Neural crest cell (in vitro differentiated cells): ENCODE measurements around the gene GABBR2. TPM values are rescaled to one million over a fixed set of nuclear protein-coding genes. Genes with fewer than 3 reads are reported as not detected.

ENCODE experiments used
- DNase-seq: peaks from one replicate; pipeline ENCODE4 v3.0.0; 2021; ENCODE audit warnings: low read depth, mixed read lengths, low spot score
- H3K27ac Mint-ChIP-seq: one replicate; pipeline ENCODE4 v1.8.0; 2021; ENCODE audit warnings: mild to moderate bottlenecking, mixed read lengths; ENCODE audit not compliant: unreplicated experiment
- H3K27me3 Mint-ChIP-seq: 2 replicates; pipeline ENCODE4 v1.8.0; 2021; ENCODE audit warnings: low read depth, mild to moderate bottlenecking, mixed read lengths
- H3K36me3 Mint-ChIP-seq: 2 replicates; pipeline ENCODE4 v1.8.0; 2021; ENCODE audit warnings: low read depth, mild to moderate bottlenecking, mixed read lengths
- H3K4me1 Mint-ChIP-seq: 2 replicates; pipeline ENCODE4 v1.8.0; 2021; ENCODE audit warnings: mixed read lengths
- H3K4me3 Mint-ChIP-seq: one replicate; pipeline ENCODE4 v1.8.0; 2021; ENCODE audit warnings: mild to moderate bottlenecking, mixed read lengths
- H3K9me3 Mint-ChIP-seq: 2 replicates; pipeline ENCODE4 v1.8.0; 2021; ENCODE audit warnings: mixed read lengths
- total RNA-seq: library from RNA; stranded (reverse); gene quantifications from 2 replicates; pipeline ENCODE4 v1.2.1, GENCODE V29; 2021
- TF ChIP-seq, protein P1 (sequence below): fragments of 200-600 bp; sonication (generic); conservative IDR thresholded peaks from 2 replicates; pipeline ENCODE4 v1.5.0; 2021; ENCODE audit warnings: antibody characterized with exemption, mild to moderate bottlenecking

GABBR2 gene
- total RNA-seq, 1 donor from 2014 or later: 0.84 TPM

DNA sequence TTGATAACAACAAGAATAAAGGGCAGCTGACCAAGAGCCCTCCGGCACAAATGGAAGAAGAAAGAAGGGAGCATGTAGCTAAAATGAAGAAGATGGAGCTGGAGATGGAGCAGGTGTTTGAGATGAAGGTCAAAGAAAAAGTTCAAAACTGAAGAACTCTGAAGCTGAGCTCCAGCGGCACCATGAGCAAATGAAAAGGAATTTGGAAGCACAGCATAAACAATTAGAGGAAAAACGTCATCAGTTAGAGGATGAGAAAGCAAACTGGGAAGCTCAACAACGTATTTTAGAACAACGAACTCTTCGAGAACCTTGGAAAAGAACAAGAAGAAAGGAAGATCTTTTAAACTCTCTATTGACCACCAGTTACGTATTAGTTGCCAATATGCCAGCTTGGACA lies 100.9 kb downstream of the GABBR2 start:
- no peak overlapping the region for H3K27ac Mint-ChIP-seq
- TF ChIP-seq, protein P1, sequence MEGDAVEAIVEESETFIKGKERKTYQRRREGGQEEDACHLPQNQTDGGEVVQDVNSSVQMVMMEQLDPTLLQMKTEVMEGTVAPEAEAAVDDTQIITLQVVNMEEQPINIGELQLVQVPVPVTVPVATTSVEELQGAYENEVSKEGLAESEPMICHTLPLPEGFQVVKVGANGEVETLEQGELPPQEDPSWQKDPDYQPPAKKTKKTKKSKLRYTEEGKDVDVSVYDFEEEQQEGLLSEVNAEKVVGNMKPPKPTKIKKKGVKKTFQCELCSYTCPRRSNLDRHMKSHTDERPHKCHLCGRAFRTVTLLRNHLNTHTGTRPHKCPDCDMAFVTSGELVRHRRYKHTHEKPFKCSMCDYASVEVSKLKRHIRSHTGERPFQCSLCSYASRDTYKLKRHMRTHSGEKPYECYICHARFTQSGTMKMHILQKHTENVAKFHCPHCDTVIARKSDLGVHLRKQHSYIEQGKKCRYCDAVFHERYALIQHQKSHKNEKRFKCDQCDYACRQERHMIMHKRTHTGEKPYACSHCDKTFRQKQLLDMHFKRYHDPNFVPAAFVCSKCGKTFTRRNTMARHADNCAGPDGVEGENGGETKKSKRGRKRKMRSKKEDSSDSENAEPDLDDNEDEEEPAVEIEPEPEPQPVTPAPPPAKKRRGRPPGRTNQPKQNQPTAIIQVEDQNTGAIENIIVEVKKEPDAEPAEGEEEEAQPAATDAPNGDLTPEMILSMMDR: no peak
- no peak overlapping the region for H3K4me3 Mint-ChIP-seq
- no peaks in the 10 kb centered on the region for H3K36me3 Mint-ChIP-seq
- H3K4me1 Mint-ChIP-seq: peaks cover 12% of the 10 kb centered on the region
- no peak for DNase-seq
- no peaks in the 10 kb centered on the region for H3K9me3 Mint-ChIP-seq
- H3K27me3 Mint-ChIP-seq: peaks cover 4% of the 10 kb centered on the region

DNA sequence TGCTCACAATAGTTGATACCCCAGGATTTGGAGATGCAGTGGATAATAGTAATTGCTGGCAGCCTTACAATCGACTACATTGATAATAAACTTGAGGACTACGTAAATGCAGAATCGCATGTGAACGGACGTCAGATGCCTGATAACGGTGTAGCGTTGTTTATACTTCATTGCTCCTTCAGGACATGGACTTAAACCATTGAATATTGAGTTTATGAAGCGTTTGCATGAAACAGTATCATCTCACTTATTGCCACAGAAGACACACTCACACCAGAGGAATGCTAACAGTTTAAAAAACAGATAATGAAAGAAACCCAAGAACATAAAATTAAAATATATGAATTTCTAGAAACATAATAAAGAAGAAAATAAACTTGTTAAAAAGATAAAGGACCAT lies 101.6 kb downstream of the GABBR2 start:
- no peaks in the 10 kb centered on the region for H3K36me3 Mint-ChIP-seq
- peaks cover 4% of the 10 kb centered on the region for H3K27me3 Mint-ChIP-seq
- peaks cover 12% of the 10 kb centered on the region for H3K4me1 Mint-ChIP-seq
- no peak overlapping the region for H3K27ac Mint-ChIP-seq
- TF ChIP-seq, protein P1: no peak
- no peak for DNase-seq
- no peak overlapping the region for H3K4me3 Mint-ChIP-seq
- H3K9me3 Mint-ChIP-seq: no peaks in the 10 kb centered on the region

DNA sequence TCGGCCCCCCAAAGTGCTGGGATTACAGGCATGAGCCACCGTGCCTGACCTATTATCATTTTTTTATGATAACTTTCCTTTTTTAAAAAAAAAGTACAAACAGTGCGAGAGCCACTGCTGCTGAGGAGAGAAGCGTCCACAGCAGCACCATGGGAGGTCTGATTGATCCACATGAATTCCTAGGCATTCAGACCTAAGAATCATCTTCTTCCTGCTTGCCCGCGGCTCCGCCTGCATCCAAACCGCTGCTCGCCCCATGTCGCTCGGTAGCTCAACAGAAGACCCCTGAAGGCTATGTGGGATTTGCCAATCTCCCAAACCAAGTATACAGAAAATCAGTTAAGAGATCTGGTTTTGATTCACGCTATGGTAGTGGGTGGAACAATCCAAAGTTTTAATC lies 102.0 kb downstream of the GABBR2 start:
- H3K27ac Mint-ChIP-seq: no peak overlapping the region
- TF ChIP-seq, protein P1: no peak
- H3K4me3 Mint-ChIP-seq: no peak overlapping the region
- H3K9me3 Mint-ChIP-seq: no peaks in the 10 kb centered on the region
- peaks cover 4% of the 10 kb centered on the region for H3K27me3 Mint-ChIP-seq
- no peaks in the 10 kb centered on the region for H3K36me3 Mint-ChIP-seq
- H3K4me1 Mint-ChIP-seq: peaks cover 12% of the 10 kb centered on the region
- no peak for DNase-seq

DNA sequence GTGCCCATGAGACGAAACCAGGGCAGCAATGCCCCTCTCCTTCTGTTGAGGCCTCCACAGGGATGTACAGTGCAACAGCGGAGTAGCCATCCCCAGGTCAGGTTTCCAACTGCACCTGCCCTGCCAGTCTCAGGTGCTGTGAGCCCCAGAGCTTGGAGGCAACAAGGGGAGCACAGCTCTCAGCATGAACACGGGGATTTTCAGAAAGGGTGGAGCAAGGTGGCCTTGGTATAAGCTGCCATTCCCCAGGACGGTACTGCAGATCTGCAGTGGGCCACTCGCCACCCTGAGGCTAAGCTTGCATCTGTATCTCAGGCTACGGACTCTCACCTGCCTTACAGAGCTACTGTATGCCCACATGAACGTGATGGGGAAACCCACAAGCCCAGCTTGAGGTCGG lies 103.6 kb downstream of the GABBR2 start:
- DNase-seq: no peak
- peaks cover 3% of the 10 kb centered on the region for H3K4me1 Mint-ChIP-seq
- H3K9me3 Mint-ChIP-seq: no peaks in the 10 kb centered on the region
- peaks cover 4% of the 10 kb centered on the region for H3K27me3 Mint-ChIP-seq
- H3K27ac Mint-ChIP-seq: no peak overlapping the region
- H3K4me3 Mint-ChIP-seq: no peak overlapping the region
- TF ChIP-seq, protein P1: no peak
- H3K36me3 Mint-ChIP-seq: no peaks in the 10 kb centered on the region

DNA sequence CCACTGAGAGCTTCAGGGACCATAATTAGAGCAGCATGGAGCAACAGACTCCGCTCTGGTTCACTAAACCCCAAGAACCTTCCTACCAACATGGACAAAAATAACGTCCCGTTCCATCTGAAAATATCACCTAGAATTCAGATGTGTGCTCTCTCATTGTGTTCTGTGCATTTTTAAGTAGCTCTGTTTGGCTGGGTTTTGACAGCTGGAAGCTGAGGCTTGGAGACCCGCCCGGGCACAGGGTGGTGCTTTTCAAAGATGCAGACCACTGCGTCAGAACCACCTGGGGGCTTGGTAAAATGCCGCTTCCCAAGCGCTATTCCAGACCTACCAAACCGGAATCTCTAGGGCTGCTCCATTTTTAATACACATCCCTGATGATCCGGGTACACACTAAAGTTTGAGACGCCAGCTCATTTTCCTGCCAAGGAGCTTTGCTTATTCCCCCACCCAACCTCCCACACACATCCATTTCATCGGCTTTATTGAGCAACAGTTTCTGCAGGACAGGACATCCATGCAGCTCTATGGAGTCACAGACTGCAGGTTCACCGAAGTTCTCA lies 104.8 kb downstream of the GABBR2 start:
- TF ChIP-seq, protein P1: no peak
- Mint-ChIP-seq H3K9me3 (no peaks in the 10 kb centered on the region), H3K4me3 (no peak overlapping the region), H3K36me3 (no peaks in the 10 kb centered on the region), H3K27me3 (peaks cover 4% of the 10 kb centered on the region), H3K4me1 (peaks cover 3% of the 10 kb centered on the region), H3K27ac (no peak overlapping the region)
- no peak for DNase-seq
